NCI-H2029 treated with DMSO at 0.1 percent for 48 hours (cell line): ENCODE data around the gene C13orf46.

Experiments
- DNase-seq: peaks from one replicate; lab custom pipeline; 2025; lab: John Stamatoyannopoulos, UW

The C13orf46 gene

GRCh38 chr13:113938246-113938645 lies 35.6 kb downstream of the C13orf46 start:
- no peak for DNase-seq

GRCh38 chr13:113937527-113938180 lies 36.2 kb downstream of the C13orf46 start:
- no peak for DNase-seq

- DNase-seq = no peak
Measured at GRCh38 chr13:113937073-113937472, 36.8 kb downstream of the C13orf46 start.

- no peak for DNase-seq
Measured at GRCh38 chr13:113936166-113936965, 37.5 kb downstream of the C13orf46 start.

GRCh38 chr13:113935001-113935844 lies 38.7 kb downstream of the C13orf46 start:
- peak; percentile 14 for DNase-seq

- DNase-seq = no peak
Measured at GRCh38 chr13:113934576-113934975, 39.3 kb downstream of the C13orf46 start.

DNA sequence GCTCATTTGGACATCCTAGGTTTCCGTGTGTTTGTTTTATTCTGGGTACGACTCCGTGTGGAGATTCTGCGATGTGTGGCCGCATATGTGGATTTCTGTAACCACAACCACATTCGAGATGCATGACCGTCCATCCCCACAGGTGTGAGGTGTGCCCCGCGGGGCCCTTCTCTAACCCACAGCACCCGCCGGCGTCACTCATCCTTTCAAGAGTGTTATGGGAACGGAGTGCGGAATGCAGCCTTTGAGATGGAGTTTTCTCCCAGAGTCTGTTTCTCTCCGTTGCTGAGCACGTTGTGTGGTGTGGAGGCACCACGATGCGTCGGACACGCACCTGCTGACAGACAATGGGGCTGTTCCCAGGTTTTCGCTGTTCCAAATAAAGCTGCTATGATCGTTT lies 40.0 kb downstream of the C13orf46 start:
- no peak for DNase-seq

DNA sequence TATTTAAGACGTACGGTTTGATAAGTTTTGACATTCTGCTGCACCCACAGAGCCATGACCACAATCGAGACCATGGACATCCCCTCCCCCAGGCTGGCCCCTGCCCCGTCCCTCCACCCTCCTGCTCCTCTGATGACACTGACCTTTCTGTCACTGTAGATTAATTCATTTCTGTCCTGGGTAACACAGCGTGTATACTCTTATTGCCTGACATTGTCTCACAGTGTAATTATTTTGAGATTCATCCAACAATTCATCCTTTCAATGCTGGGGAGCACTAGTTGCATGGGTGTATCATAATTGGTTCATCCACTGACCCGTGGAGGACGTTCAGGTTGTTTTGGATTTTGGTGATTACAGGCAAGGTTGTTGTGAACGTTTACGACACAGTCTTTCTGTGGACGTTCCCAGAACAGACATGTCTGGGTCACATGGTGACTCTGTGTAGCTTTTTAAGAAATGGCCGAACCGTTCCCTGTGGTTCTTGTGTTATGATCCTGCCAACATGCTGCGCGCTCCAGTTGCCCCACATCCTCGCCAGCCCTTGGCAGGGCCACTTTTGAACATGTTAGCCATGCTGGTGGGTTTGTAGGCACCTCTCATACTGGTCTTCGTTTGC lies 41.9 kb downstream of the C13orf46 start:
- DNase-seq = no peak

GRCh38 chr13:113930671-113931637 lies 42.9 kb downstream of the C13orf46 start:
- no peak for DNase-seq

- DNase-seq = no peak
Measured at GRCh38 chr13:113929628-113930615, 44.0 kb downstream of the C13orf46 start.

- no peak for DNase-seq
Measured at GRCh38 chr13:113928685-113929627, 44.9 kb downstream of the C13orf46 start.

DNA sequence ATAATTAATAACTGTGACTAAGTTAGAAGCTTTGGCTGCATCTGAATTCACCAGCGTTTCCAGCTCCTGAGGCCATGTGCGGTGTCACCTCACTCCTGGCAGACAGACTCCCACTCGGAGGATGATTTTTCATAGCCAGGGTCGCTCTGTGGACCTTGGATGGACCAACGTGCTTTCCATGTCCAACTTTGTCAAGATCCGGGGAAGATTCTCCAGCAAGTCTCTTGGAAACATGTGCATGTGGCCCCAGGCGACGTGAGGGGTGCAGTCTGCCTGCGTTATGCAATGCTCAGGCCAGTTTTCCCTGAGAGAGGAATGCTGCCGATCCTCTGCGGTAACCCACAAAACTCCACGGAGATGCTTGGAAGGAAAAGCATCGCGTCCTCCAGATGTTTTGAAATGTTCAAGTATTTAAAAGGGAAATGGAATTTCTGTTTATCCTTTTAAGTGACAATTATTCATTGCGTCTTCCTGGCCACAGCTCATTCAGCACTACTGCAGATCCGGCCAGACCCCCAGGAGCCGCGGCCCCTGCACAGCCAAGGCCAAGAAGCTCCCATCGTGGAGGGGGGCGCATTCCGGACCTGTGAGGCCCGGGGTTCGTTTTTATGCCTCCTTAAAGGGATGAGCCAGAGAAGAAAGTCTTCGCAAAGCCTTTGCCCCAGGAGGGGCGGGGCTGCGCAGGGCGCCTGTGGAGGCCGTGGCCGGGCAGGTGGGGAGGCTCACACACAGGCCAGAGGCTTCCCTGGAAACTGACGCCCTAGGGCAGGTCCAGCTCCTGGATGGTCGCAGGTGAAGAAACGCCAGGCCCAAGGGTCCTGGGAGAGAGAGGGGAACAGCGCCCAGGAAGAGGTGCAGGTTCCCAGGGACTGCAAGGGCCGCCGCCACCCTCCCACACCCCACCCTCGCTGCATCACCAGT lies 46.0 kb downstream of the C13orf46 start:
- no peak for DNase-seq

GRCh38 chr13:113926951-113927660 lies 46.8 kb downstream of the C13orf46 start:
- DNase-seq = no peak

DNA sequence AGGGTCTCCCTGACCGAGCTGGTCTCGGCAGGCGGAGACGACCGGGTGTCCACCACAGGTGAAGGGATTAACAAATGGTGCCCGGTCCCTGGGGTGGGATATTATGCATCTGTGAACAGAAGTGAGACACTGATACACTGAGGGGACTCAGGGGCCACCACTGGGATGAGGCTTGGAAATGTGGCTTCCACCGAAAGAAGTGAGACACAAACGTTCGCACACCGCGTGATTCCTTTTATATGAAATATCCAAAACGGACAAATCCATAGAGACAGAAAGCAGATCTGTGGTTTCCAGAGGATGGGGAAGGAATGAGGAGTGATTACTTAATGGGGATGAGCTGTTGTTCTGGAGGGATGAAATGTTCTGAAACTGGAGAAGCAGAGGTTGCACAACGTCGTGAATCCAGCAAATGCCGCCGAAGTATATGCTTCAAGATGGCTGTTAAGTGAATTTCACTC lies 47.5 kb downstream of the C13orf46 start:
- DNase-seq = no peak

GRCh38 chr13:113924184-113924901 lies 49.5 kb downstream of the C13orf46 start:
- DNase-seq = no peak
